Calu3 (cell line): Measurements from ENCODE around the gene RXFP1. TPM values are rescaled to one million over a fixed set of nuclear protein-coding genes. Genes with fewer than 3 reads are reported as not detected.

ENCODE experiments used
- BruUV-seq: library from RNA; stranded (reverse); fragments of 400-500 nt; replicated peaks from 2 replicates; lab custom pipeline; 2021; lab: Mats Ljungman, UMichigan
- CTCF ChIA-PET: fragments of 300-600 bp; sonication (Branson Sonifier 250); formaldehyde crosslinking; loops from one replicate; lab custom pipeline; 2022; ENCODE audit warnings: antibody characterized with exemption; lab: Charles Lee
- DNase-seq: peaks from one replicate; pipeline ENCODE4 v3.0.0; 2022
- H3K27ac Mint-ChIP-seq: one replicate; pipeline ENCODE4 v1.8.0; 2022; ENCODE audit warnings: mixed read lengths; ENCODE audit not compliant: unreplicated experiment
- H3K27me3 Mint-ChIP-seq: one replicate; pipeline ENCODE4 v1.8.0; 2022; ENCODE audit warnings: mixed read lengths; ENCODE audit not compliant: unreplicated experiment
- H3K36me3 Mint-ChIP-seq: one replicate; pipeline ENCODE4 v1.8.0; 2022; ENCODE audit warnings: mild to moderate bottlenecking, moderate library complexity, mixed read lengths; ENCODE audit not compliant: insufficient read depth, unreplicated experiment
- H3K4me1 Mint-ChIP-seq: one replicate; pipeline ENCODE4 v1.8.0; 2022; ENCODE audit warnings: mild to moderate bottlenecking, low read depth, mixed read lengths; ENCODE audit not compliant: unreplicated experiment
- H3K4me3 Mint-ChIP-seq: one replicate; pipeline ENCODE4 v1.8.0; 2022; ENCODE audit warnings: mild to moderate bottlenecking, low read depth, moderate library complexity, mixed read lengths; ENCODE audit not compliant: unreplicated experiment
- H3K9me3 Mint-ChIP-seq: one replicate; pipeline ENCODE4 v1.8.0; 2022; ENCODE audit warnings: low read depth, mixed read lengths; ENCODE audit not compliant: unreplicated experiment
- CTCF ChIP-seq: fragments of 200-600 bp; IDR thresholded peaks from one replicate; pipeline ENCODE4 v1.8.0; 2022; ENCODE audit warnings: antibody characterized with exemption; ENCODE audit not compliant: unreplicated experiment
- intact Hi-C: fragments of 100-400 bp; cut with micrococcal nuclease; formaldehyde crosslinking; loops from one replicate; pipeline ENCODE4 v1.10.0; 2022; ENCODE audit not compliant: unreplicated experiment
- total RNA-seq: library from RNA; stranded (reverse); gene quantifications from 2 replicates; pipeline ENCODE4 v1.2.3, GENCODE V29; 2022

The RXFP1 gene
- total RNA-seq, 1 experiment from 2014 or later = not detected

- BruUV-seq = no TSS peak
- no peak for DNase-seq
- Mint-ChIP-seq H3K9me3 (no peaks in the 10 kb centered on the region), H3K36me3 (no peaks in the 10 kb centered on the region), H3K27ac (no peak overlapping the region), H3K27me3 (no peaks in the 10 kb centered on the region), H3K4me1 (peaks cover 22% of the 10 kb centered on the region), H3K4me3 (no peak overlapping the region)
- CTCF ChIA-PET = no interaction called here
- no peak for TF ChIP-seq CTCF
- intact Hi-C loops = no loop called here
Measured at GRCh38 chr4:158540125-158540907, 18.6 kb downstream of the RXFP1 start.

GRCh38 chr4:158541506-158541905, 19.8 kb downstream of the RXFP1 start:
- no TSS peak for BruUV-seq
- Mint-ChIP-seq H3K4me3 (no peak overlapping the region), H3K4me1 (peaks cover 16% of the 10 kb centered on the region), H3K27ac (no peak overlapping the region), H3K9me3 (no peaks in the 10 kb centered on the region), H3K36me3 (no peaks in the 10 kb centered on the region), H3K27me3 (no peaks in the 10 kb centered on the region)
- CTCF ChIA-PET = no interaction called here
- TF ChIP-seq CTCF = no peak
- intact Hi-C loops = no loop called here
- no peak for DNase-seq

GRCh38 chr4:158543191-158543590, 21.5 kb downstream of the RXFP1 start:
- no TSS peak for BruUV-seq
- no peak for TF ChIP-seq CTCF
- Mint-ChIP-seq H3K27ac (no peak overlapping the region), H3K4me3 (no peak overlapping the region), H3K4me1 (peaks cover 1% of the 10 kb centered on the region), H3K36me3 (no peaks in the 10 kb centered on the region), H3K27me3 (no peaks in the 10 kb centered on the region), H3K9me3 (peaks cover 5% of the 10 kb centered on the region)
- intact Hi-C loops = no loop called here
- CTCF ChIA-PET = no interaction called here
- no peak for DNase-seq

GRCh38 chr4:158544141-158544540, 22.5 kb downstream of the RXFP1 start:
- no peak for TF ChIP-seq CTCF
- BruUV-seq = no TSS peak
- Mint-ChIP-seq H3K27me3 (no peaks in the 10 kb centered on the region), H3K4me1 (no peaks in the 10 kb centered on the region), H3K4me3 (no peak overlapping the region), H3K9me3 (peaks cover 5% of the 10 kb centered on the region), H3K36me3 (no peaks in the 10 kb centered on the region), H3K27ac (no peak overlapping the region)
- CTCF ChIA-PET = no interaction called here
- no peak for DNase-seq
- intact Hi-C loops = no loop called here
